ENCODE results near the gene IFRD2. TPM values are rescaled to one million over a fixed set of nuclear protein-coding genes. Genes with fewer than 3 reads are reported as not detected.

Gene IFRD2
- total and polyA plus RNA-seq, 2 of the 8 experiments (the other 6 are each of a cell fraction or from before 2014, with no cell fraction given): 76.7 to 88.8 TPM

DNA sequence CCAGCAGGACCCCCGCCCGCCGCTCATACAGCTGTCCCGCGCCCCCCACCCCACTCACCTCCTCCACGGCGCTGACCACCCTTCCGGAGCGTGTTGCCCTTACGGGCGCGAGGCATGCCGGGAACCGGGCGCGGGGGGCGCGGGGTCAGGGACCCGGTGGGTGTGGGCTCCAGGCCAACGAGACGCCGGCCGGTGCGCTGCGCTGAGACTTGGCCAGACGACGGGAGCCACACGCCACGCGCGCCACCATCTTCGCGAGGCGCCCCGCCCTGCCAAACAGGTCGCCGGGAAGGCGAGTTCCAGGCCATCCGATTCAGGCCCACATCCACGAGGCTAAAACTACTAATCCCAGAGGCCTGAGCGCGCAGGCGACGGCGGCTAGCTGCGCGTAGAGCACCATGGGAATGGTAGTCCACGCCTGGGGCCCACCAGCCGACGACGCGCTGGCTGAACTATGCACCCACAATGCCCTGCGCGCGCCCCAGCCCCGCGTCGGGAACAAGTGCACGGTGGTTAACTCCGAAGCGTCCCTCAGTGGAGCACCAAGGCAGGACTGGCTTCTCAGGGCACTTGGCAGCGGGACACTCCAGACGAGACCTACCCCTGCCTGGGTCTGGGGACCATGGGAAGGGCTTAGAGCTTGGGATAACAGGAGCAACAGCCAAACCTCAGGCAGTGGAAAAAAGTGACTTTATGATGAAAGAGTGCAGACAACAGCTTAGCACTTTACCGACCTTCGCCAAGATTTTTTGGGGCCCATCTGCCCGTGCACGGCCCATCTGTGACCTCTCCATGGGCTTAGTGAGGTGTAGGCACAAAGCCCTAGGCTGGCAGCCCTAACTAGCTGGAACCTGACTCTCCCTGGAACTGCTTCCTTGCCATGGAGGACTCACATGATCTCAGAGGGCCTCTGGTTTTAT is at the start of gene IFRD2 (continued):
- no peak for TF ChIP-seq E2F6 (IDR thresholded peaks at IDR 0.05)

All from H1 (cell line).